OCI-LY3 (cell line): ENCODE data around the gene NKD2.

ENCODE experiments used
- H2AFZ ChIP-seq: fragments of 200-600, 300-600 bp; shearing (Covaris generic); 2 replicates; pipeline ENCODE4 v1.6.0; 2014; ENCODE audit warnings: antibody characterized with exemption, low read depth, low read length
- H3K27ac ChIP-seq: fragments of 200-600, 300-600 bp; sonication (generic); 2 replicates; pipeline ENCODE4 v1.5.1; 2014; ENCODE audit warnings: mild to moderate bottlenecking, low read length, moderate library complexity, mixed read lengths
- H3K27me3 ChIP-seq: fragments of 200-600, 300-600 bp; sonication (generic); 2 replicates; pipeline ENCODE4 v1.6.1; 2014; ENCODE audit warnings: low read depth, low read length, mixed read lengths
- H3K36me3 ChIP-seq: fragments of 200-600, 300-600 bp; sonication (generic); replicated peaks from 2 replicates; pipeline ENCODE3; 2014; ENCODE audit warnings: low read depth, low read length, mixed read lengths
- H3K4me1 ChIP-seq: fragments of 300-600, 200-600 bp; sonication (generic); 2 replicates; pipeline ENCODE4 v1.6.1; 2014; ENCODE audit warnings: low read length, mixed read lengths
- H3K4me2 ChIP-seq: fragments of 200-600, 300-600 bp; sonication (generic); 2 replicates; pipeline ENCODE4 v1.6.1; 2014; ENCODE audit warnings: low read length, mixed read lengths
- H3K4me3 ChIP-seq: fragments of 300-600, 200-600 bp; sonication (generic); 2 replicates; pipeline ENCODE4 v1.5.1; 2014; ENCODE audit warnings: antibody characterized with exemption, mild to moderate bottlenecking, low read length, moderate library complexity
- H3K79me2 ChIP-seq: fragments of 300-600, 200-600 bp; shearing (Covaris generic); 2 replicates; pipeline ENCODE4 v1.6.1; 2014; ENCODE audit warnings: mild to moderate bottlenecking, low read length, mixed read lengths
- H3K9ac ChIP-seq: fragments of 300-600, 200-600 bp; shearing (Covaris generic); 2 replicates; pipeline ENCODE4 v1.6.0; 2014; ENCODE audit warnings: mild to moderate bottlenecking, low read length, moderate library complexity
- H3K9me3 ChIP-seq: fragments of 200-600, 300-600 bp; shearing (Covaris generic); 2 replicates; pipeline ENCODE4 v1.6.1; 2014; ENCODE audit warnings: low read length, mixed read lengths; ENCODE audit not compliant: insufficient read depth
- H4K20me1 ChIP-seq: fragments of 200-600, 300-600 bp; sonication (generic); 2 replicates; pipeline ENCODE4 v1.6.1; 2016; ENCODE audit warnings: low read length, mixed read lengths; ENCODE audit not compliant: insufficient read depth
- EZH2phosphoT487 ChIP-seq: fragments of 200-600 bp; shearing (Covaris generic); IDR thresholded peaks from 2 replicates; pipeline ENCODE4 v1.6.1; 2018; ENCODE audit warnings: antibody characterized with exemption, mixed run types, low read depth
- TF ChIP-seq, protein P1 (sequence below): fragments of 200-600, 300-600 bp; sonication (generic); IDR thresholded peaks from 2 replicates; pipeline ENCODE4 v1.5.1; 2014; ENCODE audit warnings: antibody characterized with exemption, low read length, low read depth

The NKD2 gene

DNA sequence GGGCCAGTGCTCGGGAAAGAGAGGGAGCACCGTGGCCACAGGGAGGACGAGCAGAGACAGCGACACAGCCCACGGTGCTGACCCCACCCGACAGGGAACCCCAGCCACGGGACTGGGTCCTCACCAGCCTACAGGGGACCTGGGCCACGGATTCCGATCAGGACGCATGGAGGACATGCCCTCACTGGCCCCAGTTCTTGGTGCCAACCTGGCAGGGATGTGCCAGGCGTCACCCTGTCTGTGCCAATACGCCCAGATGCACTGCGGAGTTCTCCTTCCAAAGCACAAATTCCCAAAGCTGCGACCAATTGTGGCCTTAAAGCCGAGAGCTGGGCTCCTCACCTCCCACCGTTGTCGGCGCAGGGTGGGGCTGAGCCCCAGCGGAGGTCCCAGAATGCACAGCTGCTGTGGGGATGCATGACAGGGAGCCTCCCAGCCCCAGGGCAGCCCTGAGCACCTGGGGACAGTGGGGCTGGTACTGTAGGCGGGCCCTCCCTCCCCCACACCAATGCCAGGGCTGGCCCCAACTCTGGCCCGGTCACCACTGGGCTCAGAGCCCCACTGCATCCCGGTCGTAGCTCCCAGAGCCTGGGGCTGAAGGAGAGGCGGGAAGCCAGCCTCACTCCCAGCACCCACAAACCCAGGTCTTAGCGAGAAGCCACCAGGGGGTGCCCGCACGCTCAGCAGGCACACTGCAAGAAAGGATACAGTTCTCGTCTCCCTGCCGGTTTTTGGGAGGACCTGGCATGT, 44.2 kb downstream of the NKD2 start:
- Histone ChIP-seq H3K27me3 (no peaks in the 10 kb centered on the region), H2AFZ (no peak overlapping the region), H3K36me3 (no peaks in the 10 kb centered on the region), H3K4me2 (no peak overlapping the region), H3K4me1 (no peaks in the 10 kb centered on the region), H3K9me3 (no peaks in the 10 kb centered on the region), H3K4me3 (no peak overlapping the region), H4K20me1 (no peaks in the 10 kb centered on the region), H3K79me2 (no peaks in the 10 kb centered on the region), H3K9ac (no peak overlapping the region), H3K27ac (no peak overlapping the region)
- no peak for TF ChIP-seq EZH2phosphoT487
- TF ChIP-seq, protein P1, sequence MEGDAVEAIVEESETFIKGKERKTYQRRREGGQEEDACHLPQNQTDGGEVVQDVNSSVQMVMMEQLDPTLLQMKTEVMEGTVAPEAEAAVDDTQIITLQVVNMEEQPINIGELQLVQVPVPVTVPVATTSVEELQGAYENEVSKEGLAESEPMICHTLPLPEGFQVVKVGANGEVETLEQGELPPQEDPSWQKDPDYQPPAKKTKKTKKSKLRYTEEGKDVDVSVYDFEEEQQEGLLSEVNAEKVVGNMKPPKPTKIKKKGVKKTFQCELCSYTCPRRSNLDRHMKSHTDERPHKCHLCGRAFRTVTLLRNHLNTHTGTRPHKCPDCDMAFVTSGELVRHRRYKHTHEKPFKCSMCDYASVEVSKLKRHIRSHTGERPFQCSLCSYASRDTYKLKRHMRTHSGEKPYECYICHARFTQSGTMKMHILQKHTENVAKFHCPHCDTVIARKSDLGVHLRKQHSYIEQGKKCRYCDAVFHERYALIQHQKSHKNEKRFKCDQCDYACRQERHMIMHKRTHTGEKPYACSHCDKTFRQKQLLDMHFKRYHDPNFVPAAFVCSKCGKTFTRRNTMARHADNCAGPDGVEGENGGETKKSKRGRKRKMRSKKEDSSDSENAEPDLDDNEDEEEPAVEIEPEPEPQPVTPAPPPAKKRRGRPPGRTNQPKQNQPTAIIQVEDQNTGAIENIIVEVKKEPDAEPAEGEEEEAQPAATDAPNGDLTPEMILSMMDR: peak; percentile 25

DNA sequence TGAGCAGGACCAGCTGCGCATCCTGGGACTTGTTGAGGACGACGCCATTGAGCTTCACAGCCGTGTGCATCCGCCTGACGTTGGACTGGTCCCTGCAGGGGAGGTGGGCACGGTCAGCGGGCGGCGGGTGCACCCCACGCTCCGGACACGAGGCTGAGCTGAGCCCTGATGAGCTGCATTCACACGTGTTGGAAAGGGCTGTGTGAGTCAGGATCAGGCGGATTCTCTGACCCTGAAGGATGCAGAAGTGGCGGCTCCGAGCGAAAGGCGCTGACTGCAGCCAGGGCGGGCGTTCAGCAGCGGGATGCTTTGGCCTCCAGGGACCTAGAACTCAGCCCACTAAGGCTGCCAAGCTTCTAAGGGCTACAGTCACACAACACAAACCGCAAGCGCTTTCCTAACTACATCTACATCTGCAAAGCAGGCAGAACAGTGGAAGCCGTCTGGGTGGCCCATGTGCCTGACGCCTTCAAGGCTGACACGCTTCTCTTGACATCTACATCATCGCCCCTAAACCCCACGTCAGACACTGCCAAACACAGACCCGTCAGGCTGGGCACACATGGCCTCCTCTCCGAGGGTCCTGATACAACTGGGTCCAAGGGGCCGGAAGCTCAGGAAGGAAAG, 44.9 kb downstream of the NKD2 start:
- H3K9me3 ChIP-seq: no peaks in the 10 kb centered on the region
- H2AFZ ChIP-seq: no peak overlapping the region
- H4K20me1 ChIP-seq: no peaks in the 10 kb centered on the region
- H3K27ac ChIP-seq: no peak overlapping the region
- H3K27me3 ChIP-seq: no peaks in the 10 kb centered on the region
- no peak overlapping the region for H3K4me2 ChIP-seq
- no peak for TF ChIP-seq EZH2phosphoT487
- TF ChIP-seq, protein P1: no peak
- no peaks in the 10 kb centered on the region for H3K4me1 ChIP-seq
- H3K79me2 ChIP-seq: no peaks in the 10 kb centered on the region
- no peak overlapping the region for H3K4me3 ChIP-seq
- no peaks in the 10 kb centered on the region for H3K36me3 ChIP-seq
- H3K9ac ChIP-seq: no peak overlapping the region

DNA sequence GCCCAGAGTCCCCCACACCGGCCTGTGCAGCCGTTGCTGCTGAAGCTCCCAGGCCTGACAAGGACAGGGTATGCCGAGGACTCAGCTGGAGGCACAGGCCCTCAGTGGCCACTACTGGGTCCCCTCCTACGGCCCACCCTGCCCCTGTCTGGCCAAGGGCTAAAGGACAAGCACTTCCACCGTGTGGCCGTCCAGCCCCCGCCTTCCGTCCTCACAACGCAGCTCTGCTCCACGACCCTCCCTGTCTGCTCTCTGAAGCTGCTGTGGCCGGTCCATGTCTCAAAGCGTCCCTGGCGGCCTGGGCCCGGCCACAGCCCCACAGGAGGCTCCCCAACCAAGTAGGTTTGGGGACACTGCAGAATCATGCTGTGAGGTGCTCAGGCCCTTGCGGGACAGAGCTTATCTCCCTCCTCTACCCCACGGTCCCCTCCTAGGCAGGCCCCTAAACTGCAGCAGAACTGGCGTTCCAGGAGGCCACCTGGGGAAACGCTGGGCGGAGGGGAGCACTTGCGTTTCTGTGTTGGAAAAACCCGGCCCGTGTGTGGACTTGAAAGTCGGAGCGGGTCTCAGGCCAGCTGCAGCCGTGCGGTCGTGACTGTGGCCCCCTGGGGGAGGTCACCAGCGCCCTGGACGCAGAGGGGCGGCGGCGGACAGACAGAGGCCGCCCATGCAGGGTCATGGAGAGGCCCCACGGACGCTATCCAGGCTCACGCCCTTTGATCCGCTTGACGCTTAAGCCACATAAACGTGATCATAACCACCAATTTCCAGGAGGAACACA, 45.6 kb downstream of the NKD2 start:
- no peaks in the 10 kb centered on the region for H3K27me3 ChIP-seq
- H3K4me1 ChIP-seq: no peaks in the 10 kb centered on the region
- H3K9me3 ChIP-seq: no peaks in the 10 kb centered on the region
- no peaks in the 10 kb centered on the region for H4K20me1 ChIP-seq
- TF ChIP-seq, protein P1: no peak
- TF ChIP-seq EZH2phosphoT487: no peak
- no peak overlapping the region for H3K27ac ChIP-seq
- no peaks in the 10 kb centered on the region for H3K36me3 ChIP-seq
- no peak overlapping the region for H3K9ac ChIP-seq
- H3K79me2 ChIP-seq: no peaks in the 10 kb centered on the region
- H3K4me2 ChIP-seq: no peak overlapping the region
- no peak overlapping the region for H3K4me3 ChIP-seq
- H2AFZ ChIP-seq: no peak overlapping the region
